Muscle layer of colon (tissue), 2 donors: ENCODE measurements around the gene SULT1C4.
"Not testable (repeated sequence)": the region's sequence is repeated elsewhere in the genome, so short reads cannot be mapped to it uniquely, and the experiment has no call there.

Source experiments
- H3K27ac ChIP-seq: one replicate; pipeline ENCODE4 v1.7.0; 2013; ENCODE audit warnings: low read depth, mild to moderate bottlenecking, low read length, moderate library complexity
- H3K27me3 ChIP-seq, 2 donors: one replicate each; pipeline ENCODE4 v1.7.0; 2013; ENCODE audit warnings: low read length in 2 of 2, mild to moderate bottlenecking in 2 of 2; ENCODE audit not compliant: insufficient read depth in 2 of 2, control insufficient read depth in 1 of 2
- H3K36me3 ChIP-seq: one replicate; pipeline ENCODE4 v1.7.0; 2013; ENCODE audit warnings: mild to moderate bottlenecking, low read length; ENCODE audit not compliant: insufficient read depth
- H3K4me1 ChIP-seq: one replicate; pipeline ENCODE4 v1.7.0; 2013; ENCODE audit warnings: mild to moderate bottlenecking, low read length; ENCODE audit not compliant: insufficient read depth
- H3K4me3 ChIP-seq, 2 donors: one replicate each; pipeline ENCODE4 v1.7.0; 2013; ENCODE audit warnings: low read length in 2 of 2, low read depth in 1 of 2, mild to moderate bottlenecking in 1 of 2, moderate library complexity in 1 of 2
- H3K9ac ChIP-seq: one replicate; pipeline ENCODE4 v1.7.0; 2013; ENCODE audit warnings: low read length
- H3K9me3 ChIP-seq: one replicate; pipeline ENCODE4 v1.7.0; 2013; ENCODE audit warnings: mild to moderate bottlenecking, low read length
- donor health status: abdominal sarcoma.
- donor health status: Adenocarcinoma of cecum.

The SULT1C4 gene

GRCh38 chr2:108359336-108359735, 18.4 kb upstream of the SULT1C4 start:
- not testable (repeated sequence) for H3K27ac ChIP-seq, H3K27me3 ChIP-seq, H3K9ac ChIP-seq, H3K36me3 ChIP-seq, H3K4me3 ChIP-seq, H3K9me3 ChIP-seq, H3K4me1 ChIP-seq

DNA sequence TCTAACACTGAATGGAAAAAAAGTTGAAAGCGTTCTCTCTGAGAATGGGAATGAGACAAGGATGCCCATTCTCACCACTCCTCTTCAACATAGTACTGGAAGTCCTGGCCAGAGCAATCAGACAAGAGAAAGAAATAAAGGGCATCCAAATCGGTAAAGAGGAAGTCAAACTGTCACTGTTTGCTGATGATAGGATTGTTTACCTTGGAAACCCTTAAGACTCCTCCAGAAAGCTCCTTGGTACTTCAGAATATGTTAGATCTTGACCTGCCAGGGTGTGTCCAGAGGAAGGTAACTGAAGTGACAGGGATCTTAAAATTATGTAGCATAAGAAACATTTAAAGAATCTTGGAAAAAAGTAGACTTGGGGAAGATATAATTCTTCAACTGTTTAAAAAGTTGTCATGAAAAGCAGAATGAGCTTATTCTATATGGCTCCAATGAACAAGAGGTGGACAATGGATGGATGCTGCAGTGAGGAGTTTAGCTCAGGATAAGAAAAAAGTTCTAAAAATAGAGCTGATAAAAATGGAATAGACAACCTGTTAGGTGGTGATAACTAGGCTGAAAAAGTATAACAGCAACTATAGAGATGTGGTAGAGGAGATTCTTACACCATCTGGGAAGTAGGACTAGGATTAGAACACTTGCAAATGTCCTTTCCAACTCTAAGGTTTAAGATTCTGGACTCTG, 16.8 kb upstream of the SULT1C4 start:
- no peaks in the 10 kb centered on the region for H3K4me1 ChIP-seq
- H3K4me3 ChIP-seq, result no peak overlapping the region
- H3K27me3 ChIP-seq, result no peaks in the 10 kb centered on the region
- no peak overlapping the region for H3K9ac ChIP-seq
- H3K27ac ChIP-seq, result no peak overlapping the region
- no peaks in the 10 kb centered on the region for H3K36me3 ChIP-seq
- no peaks in the 10 kb centered on the region for H3K9me3 ChIP-seq

DNA sequence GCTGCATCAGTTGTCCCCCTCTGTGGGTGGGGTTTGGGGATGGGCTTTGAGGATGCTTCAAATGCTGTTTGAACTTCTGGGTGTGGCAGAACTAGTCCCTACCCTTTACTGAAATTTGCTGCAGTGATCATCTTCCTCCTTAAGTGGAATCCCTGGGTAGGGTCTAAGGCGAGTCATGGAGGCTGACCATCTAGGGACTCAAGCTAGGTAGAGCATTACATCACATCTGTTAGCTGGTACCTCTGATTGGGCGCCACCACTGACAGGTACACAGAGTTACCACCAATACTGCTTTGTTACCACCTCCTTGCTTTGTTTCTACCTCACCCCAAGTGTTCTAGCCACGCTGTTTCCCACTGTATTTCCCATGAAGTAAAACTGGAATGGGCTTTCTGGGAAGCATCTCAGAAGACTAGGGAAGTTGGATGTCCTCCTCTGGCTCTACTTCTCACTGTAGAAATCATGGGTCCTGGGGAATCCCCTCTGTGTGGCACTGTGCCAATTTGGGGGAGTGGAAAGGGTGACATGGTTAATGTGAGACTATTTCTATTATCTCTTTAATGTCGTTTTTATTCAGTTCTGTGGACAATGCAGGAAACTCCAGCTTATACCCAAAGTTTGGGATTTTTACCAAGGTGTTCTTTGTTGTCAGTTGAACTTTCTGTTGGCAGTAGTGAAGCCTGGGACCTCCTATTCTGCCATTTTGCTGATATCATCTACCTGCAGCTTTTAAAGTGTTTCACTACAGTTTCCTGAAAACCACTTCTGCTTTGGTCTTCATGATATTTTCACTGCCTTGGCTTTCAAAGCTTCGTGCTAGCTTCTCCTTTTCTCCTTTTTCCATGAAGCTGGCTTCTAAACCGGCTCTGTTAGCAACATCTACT, 14.5 kb upstream of the SULT1C4 start:
- no peak overlapping the region for H3K4me3 ChIP-seq
- no peaks in the 10 kb centered on the region for H3K27me3 ChIP-seq
- no peaks in the 10 kb centered on the region for H3K9me3 ChIP-seq
- no peaks in the 10 kb centered on the region for H3K36me3 ChIP-seq
- H3K9ac ChIP-seq, result no peak overlapping the region
- no peaks in the 10 kb centered on the region for H3K4me1 ChIP-seq
- no peak overlapping the region for H3K27ac ChIP-seq

GRCh38 chr2:108363908-108364225, 13.9 kb upstream of the SULT1C4 start:
- H3K27ac ChIP-seq, result no peak overlapping the region

GRCh38 chr2:108364676-108365297, 13.0 kb upstream of the SULT1C4 start:
- no peak overlapping the region for H3K27ac ChIP-seq

More at GRCh38 chr2:108363908-108364225, 13.9 kb upstream of the SULT1C4 start:
- Histone ChIP-seq H3K9me3 (no peaks in the 10 kb centered on the region), H3K4me1 (no peaks in the 10 kb centered on the region), H3K27me3 (no peaks in the 10 kb centered on the region), H3K4me3 (no peak overlapping the region), H3K9ac (no peak overlapping the region), H3K36me3 (no peaks in the 10 kb centered on the region)

GRCh38 chr2:108365656-108366055, 12.1 kb upstream of the SULT1C4 start:
- H3K9ac ChIP-seq, result no peak overlapping the region
- H3K4me3 ChIP-seq, result no peak overlapping the region
- H3K27ac ChIP-seq, result no peak overlapping the region
- no peaks in the 10 kb centered on the region for H3K36me3 ChIP-seq
- no peaks in the 10 kb centered on the region for H3K9me3 ChIP-seq
- H3K4me1 ChIP-seq, result no peaks in the 10 kb centered on the region
- H3K27me3 ChIP-seq, result no peaks in the 10 kb centered on the region

More at GRCh38 chr2:108364676-108365297, 13.0 kb upstream of the SULT1C4 start:
- no peak overlapping the region for H3K4me3 ChIP-seq
- H3K27me3 ChIP-seq, result no peaks in the 10 kb centered on the region
- H3K36me3 ChIP-seq, result no peaks in the 10 kb centered on the region
- no peak overlapping the region for H3K9ac ChIP-seq
- no peaks in the 10 kb centered on the region for H3K4me1 ChIP-seq
- H3K9me3 ChIP-seq, result no peaks in the 10 kb centered on the region

- no peaks in the 10 kb centered on the region for H3K9me3 ChIP-seq
- no peaks in the 10 kb centered on the region for H3K36me3 ChIP-seq
- no peaks in the 10 kb centered on the region for H3K4me1 ChIP-seq
- no peaks in the 10 kb centered on the region for H3K27me3 ChIP-seq
- H3K4me3 ChIP-seq, result no peak overlapping the region
- H3K27ac ChIP-seq, result no peak overlapping the region
- no peak overlapping the region for H3K9ac ChIP-seq
These were observed 10.7 kb upstream of the SULT1C4 start for GRCh38 chr2:108367014-108367413.

DNA sequence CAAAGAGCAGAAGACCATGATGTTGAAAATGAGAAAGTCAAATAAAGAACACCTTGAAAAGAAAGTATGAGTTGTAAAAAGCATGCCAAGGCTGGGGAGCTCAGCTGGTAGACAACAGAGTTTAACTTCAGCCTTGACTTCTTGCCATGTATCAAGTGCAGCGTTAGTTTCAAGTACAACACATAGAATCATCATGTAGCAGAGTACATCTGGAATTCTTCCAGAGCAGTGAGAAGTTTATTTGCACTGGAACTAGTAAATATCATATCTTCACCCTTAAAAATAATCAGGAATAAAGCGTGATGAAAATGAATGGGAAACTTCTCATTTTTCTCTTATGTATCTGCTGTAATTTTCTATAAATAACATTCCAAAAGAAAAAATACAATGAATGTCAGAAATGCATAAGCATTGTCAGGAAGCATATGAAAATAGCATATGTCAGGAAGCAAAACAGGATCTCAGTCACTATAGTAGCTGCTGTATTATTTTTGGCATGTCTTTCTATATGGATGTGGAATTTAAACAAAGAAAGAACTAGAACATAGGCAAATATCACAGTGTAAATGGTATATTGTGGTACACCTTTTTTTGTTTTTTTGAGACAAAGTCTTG, 10.1 kb upstream of the SULT1C4 start:
- Histone ChIP-seq H3K27ac (no peak overlapping the region), H3K36me3 (no peaks in the 10 kb centered on the region), H3K9me3 (no peaks in the 10 kb centered on the region), H3K4me1 (no peaks in the 10 kb centered on the region), H3K27me3 (no peaks in the 10 kb centered on the region), H3K4me3 (no peak overlapping the region), H3K9ac (no peak overlapping the region)

GRCh38 chr2:108369153-108369552, 8.6 kb upstream of the SULT1C4 start:
- no peaks in the 10 kb centered on the region for H3K9me3 ChIP-seq
- H3K27me3 ChIP-seq, result no peaks in the 10 kb centered on the region
- no peak overlapping the region for H3K9ac ChIP-seq
- no peak overlapping the region for H3K27ac ChIP-seq
- no peaks in the 10 kb centered on the region for H3K4me1 ChIP-seq
- no peaks in the 10 kb centered on the region for H3K36me3 ChIP-seq
- H3K4me3 ChIP-seq, result no peak overlapping the region

DNA sequence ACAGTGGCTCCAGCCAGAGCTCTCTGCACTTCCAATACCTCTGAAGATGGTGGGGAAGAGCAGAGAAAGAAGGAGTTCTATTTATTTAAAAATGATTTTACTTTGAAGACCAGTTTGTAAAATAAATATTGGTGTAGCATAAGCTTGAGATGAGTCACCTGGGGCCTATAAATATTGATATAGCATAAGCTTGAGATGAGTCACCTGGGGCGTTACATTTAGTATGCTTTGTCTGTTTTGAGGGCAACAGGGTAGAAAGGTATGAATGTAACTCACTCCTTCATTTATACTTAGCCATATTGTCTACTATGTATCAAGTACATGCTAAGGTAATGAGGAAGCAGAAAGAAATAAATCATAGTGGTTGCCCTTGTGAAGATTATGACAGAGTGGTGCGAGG, 7.7 kb upstream of the SULT1C4 start:
- no peak overlapping the region for H3K9ac ChIP-seq
- H3K27me3 ChIP-seq, result no peaks in the 10 kb centered on the region
- no peaks in the 10 kb centered on the region for H3K9me3 ChIP-seq
- no peaks in the 10 kb centered on the region for H3K36me3 ChIP-seq
- H3K4me3 ChIP-seq, result no peak overlapping the region
- H3K27ac ChIP-seq, result no peak overlapping the region
- no peaks in the 10 kb centered on the region for H3K4me1 ChIP-seq

DNA sequence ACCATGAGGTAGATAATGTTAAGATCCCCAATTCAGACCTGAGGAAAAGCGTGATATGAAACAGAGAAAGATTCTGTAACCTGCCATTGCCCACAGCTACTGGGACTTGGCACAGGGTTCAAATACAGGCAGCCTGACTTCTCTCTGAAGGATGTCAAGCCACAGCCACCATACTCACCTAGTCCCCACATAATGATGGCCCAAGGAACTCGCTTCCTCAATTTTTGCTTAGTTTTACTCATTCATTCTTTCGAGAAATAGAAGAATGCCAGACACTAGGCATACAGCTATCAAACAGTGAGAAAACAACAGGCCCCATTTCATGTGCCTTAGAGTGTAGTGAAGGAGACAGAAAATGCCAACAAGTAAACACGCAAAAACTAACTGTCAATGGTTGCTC, 980 bp upstream of the SULT1C4 start:
- Histone ChIP-seq H3K27me3 (no peaks in the 10 kb centered on the region), H3K9ac (no peak overlapping the region), H3K4me3 (no peak overlapping the region), H3K9me3 (no peaks in the 10 kb centered on the region), H3K4me1 (peaks cover 11% of the 10 kb centered on the region), H3K27ac (no peak overlapping the region), H3K36me3 (no peaks in the 10 kb centered on the region)
